22Rv1 (cell line): Measurements from ENCODE around the gene DDX3X.

Experiments
- CTCF ChIP-seq: fragments of 450-650 bp; IDR thresholded peaks from 2 replicates; pipeline ENCODE4 v1.5.1; 2017; ENCODE audit warnings: mild to moderate bottlenecking
- ZFX ChIP-seq: fragments of 450-650 bp; IDR thresholded peaks from 2 replicates; pipeline ENCODE4 v1.6.1; 2017; ENCODE audit warnings: antibody characterized with exemption, borderline replicate concordance

DNA sequence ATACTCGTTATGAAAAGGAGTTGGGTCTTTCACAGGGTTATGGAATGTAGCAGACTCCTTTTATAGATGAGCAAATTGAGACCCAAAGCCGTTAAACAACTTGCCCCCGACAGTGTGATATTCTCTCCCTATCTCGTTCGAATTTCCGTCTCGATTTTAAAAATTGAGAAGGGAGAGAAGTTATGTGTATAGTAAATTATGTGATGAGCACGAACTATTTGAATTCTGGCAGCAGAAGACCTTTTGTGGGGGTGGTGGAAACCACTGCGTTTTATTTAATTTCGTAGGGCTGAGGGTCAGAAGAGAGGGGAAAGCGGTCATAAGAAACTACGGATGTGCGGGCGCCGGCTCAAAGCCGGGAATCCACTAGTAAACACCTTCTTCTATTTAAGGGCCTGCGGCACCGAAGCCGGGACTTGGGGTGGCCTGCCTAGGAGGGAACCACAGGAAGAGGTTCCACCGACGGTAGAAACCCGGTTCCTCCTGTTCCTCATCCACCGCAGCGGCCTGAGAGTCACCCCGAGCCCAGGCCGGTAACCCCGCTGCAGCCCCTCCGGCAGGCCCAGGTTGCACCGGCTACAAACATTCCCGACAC lies 1.5 kb upstream of the DDX3X start:
- TF ChIP-seq CTCF (no peak), ZFX (no peak)
